A172 (cell line): ENCODE measurements around the gene TMEM225B. TPM values are rescaled to one million over a fixed set of nuclear protein-coding genes. Genes with fewer than 3 reads are reported as not detected.
"Not testable (repeated sequence)": the region's sequence is repeated elsewhere in the genome, so short reads cannot be mapped to it uniquely, and the experiment has no call there.

ENCODE experiments used
- DNase-seq: peaks from one replicate; pipeline ENCODE4 v3.0.0-alpha.2; 2015; ENCODE audit warnings: low spot score
- total RNA-seq: library from RNA; depleted of rRNA; stranded (reverse); fragments of >200 nt; shearing (Covaris generic); gene quantifications from 2 replicates; pipeline ENCODE4 v1.2.3, GENCODE V29; 2014; rRNA removed

TMEM225B gene
- total RNA-seq, 1 experiment from 2014 or later = not detected

DNA sequence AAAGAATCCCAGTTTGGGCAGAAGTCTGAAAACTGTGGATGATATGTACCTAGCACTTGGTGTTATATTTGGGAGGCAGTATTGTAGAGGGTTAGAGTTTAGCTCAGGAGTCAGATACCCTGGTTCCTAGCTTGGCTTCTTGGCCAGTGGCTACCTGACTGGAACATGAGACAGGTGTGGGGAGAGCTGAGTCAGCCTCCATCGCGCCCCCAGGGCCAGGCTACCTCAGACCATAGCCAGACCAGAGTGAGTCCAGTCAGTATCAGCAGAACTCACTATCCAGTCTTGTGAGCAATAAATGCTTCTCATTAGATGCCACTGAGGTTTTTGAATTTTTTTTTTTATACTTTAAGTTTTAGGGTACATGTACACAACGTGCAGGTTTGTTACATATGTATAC is 55.7 kb downstream of the TMEM225B start:
- no peak for DNase-seq

DNA sequence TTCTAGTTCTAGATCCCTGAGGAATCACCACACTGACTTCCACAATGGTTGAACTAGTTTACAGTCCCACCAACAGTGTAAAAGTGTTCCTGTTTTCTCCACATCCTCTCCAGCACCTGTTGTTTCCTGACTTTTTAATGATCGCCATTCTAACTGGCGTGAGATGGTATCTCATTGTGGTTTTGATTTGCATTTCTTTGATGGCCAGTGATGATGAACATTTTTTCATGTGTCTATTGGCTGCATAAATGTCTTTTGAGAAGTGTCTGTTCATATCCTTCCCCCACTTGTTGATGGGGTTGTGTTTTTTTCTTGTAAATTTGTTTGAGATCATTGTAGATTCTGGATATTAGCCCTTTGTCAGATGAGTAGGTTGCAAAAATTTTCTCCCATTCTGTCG is 56.6 kb downstream of the TMEM225B start:
- DNase-seq = not testable (repeated sequence)

DNA sequence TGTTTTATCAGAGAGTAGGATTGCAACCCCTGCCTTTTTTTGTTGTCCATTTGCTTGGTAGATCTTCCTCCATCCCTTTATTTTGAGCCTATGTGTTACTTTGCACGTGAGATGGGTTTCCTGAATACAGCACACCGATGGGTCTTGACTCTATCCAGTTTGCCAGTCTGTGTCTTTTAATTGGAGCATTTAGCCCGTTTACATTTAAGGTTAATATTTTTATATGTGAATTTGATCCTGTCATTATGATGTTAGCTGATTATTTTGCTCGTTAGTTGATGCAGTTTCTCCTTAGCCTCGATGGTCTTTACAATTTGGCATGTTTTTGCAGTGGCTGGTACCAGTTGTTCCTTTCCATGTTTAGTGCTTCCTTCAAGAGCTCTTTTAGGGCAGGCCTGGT is 59.8 kb downstream of the TMEM225B start:
- DNase-seq = not testable (repeated sequence)

Other genes with a start within 250 kb of the TMEM225B start
- gene ARPC1B, start 223.5 kb upstream of the TMEM225B start, total RNA-seq = 549 and 731 TPM in 2 replicates
- gene PDAP1, start 189.7 kb upstream of the TMEM225B start, total RNA-seq = 236 and 279 TPM in 2 replicates
- gene BUD31, start 189.3 kb upstream of the TMEM225B start, total RNA-seq = 180 and 228 TPM in 2 replicates
- 13.2 and 38.5 TPM in 2 replicates for gene PTCD1, start 159.5 kb upstream of the TMEM225B start, total RNA-seq
- 32.0 and 39.0 TPM in 2 replicates for gene CPSF4, start 159.3 kb upstream of the TMEM225B start, total RNA-seq
- 430 and 1,432 TPM in 2 replicates for gene ATP5MF, start 132.1 kb upstream of the TMEM225B start, total RNA-seq
- 9.6 and 19.0 TPM in 2 replicates for gene ZNF789, start 125.4 kb upstream of the TMEM225B start, total RNA-seq
- 23.7 and 26.8 TPM in 2 replicates for gene ZNF394, start 98.0 kb upstream of the TMEM225B start, total RNA-seq
- gene ZKSCAN5, start 93.6 kb upstream of the TMEM225B start, total RNA-seq = 16.2 and 17.9 TPM in 2 replicates
- gene FAM200A, start 46.2 kb upstream of the TMEM225B start, total RNA-seq = 11.4 and 12.3 TPM in 2 replicates
- gene ZNF655, start 39.6 kb upstream of the TMEM225B start, total RNA-seq = 90.2 and 92.1 TPM in 2 replicates
- gene ZSCAN25, start 18.7 kb downstream of the TMEM225B start, total RNA-seq = 11.7 and 12.1 TPM in 2 replicates
- gene CYP3A5, start 81.7 kb downstream of the TMEM225B start, total RNA-seq = 1.9 and 3.8 TPM in 2 replicates
- not detected in 2 replicates for gene CYP3A7, start 136.9 kb downstream of the TMEM225B start, total RNA-seq
- not detected in 2 replicates for gene CYP3A4, start 185.9 kb downstream of the TMEM225B start, total RNA-seq
- gene CYP3A43, start 229.7 kb downstream of the TMEM225B start, total RNA-seq = not detected in 2 replicates